ENCODE data around the gene TAP1.
"Not testable (repeated sequence)": the region's sequence is repeated elsewhere in the genome, so short reads cannot be mapped to it uniquely, and the experiment has no call there.

The TAP1 gene

DNA sequence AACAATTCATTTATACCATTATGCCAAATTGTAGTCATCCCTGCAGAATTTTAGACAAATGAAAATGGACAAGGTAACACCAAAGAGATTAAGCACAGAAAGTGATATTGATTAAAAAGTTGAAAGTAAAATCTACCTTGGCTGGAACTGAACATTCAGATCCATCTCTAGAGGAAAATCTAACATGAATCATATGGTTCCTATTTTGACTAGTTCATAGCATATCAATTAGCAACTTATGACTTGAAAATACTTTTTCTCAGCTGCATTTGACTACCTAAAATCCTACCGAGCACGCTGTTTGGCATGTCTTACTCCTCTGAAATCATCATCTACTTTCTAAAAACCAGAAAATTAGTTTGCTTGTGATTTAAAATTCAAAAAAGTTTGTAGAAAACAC lies 23.1 kb upstream of the TAP1 start:
- H3K4me3 ChIP-seq (ENCODE audit: low read depth, low read length) = no peak overlapping the region
- DNase-seq (ENCODE audit: low read depth) = no peak
- TF ChIP-seq CTCF (conservative IDR thresholded peaks at IDR 0.05; ENCODE audit: low read depth, low read length) = no peak

DNA sequence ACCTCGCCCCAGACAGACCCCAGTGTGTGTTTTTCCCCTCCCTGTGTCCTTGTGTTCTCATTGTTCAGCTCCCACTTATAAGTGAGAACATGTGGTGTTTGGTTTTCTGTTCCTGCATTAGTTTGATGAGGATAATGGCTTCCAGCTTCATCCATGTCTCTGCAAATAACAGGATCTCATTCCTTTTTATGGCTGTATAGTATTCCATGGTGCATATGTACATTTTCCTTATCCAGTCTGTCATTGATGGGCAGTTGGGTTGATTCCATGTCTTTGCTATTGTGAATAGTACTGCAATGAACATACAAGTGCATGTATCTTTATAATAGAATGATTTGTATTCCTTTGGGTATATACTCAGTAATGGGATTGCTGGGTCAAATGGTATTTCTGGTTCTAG lies 20.4 kb upstream of the TAP1 start:
- not testable (repeated sequence) for H3K4me3 ChIP-seq (ENCODE audit: low read depth, low read length); DNase-seq (ENCODE audit: low read depth)

DNA sequence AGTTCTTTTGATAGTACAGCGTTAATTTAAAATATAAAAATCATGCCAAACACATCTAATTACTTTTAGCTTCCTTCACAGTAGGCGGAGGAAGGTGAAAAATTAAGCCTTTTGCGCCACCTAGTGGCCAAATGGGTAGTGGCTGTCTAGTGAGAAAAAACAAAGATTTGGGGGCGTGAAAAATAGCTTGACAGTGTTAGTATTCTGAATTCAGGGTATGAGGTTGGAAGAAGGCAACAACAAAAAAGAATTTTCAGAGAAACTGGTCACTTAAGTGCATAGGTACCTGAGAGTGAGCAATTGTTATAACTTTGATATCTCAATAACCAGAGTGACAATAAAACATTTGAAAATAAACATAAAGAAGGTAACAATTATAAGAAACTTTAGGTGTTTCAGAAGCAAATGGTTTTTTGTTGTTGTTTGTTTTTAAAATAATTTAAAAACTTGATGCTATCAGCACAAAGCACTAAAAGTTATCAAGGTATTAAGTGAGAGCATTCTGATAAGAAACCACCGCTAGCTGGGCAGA lies 14.8 kb upstream of the TAP1 start:
- peak; percentile 79 for DNase-seq (ENCODE audit: low read depth)
- peak; percentile 92 for TF ChIP-seq CTCF (conservative IDR thresholded peaks at IDR 0.05; ENCODE audit: low read depth, low read length)
- H3K4me3 ChIP-seq (ENCODE audit: low read depth, low read length) = no peak overlapping the region

- TF ChIP-seq CTCF (conservative IDR thresholded peaks at IDR 0.05; ENCODE audit: low read depth, low read length) = no peak
- DNase-seq (ENCODE audit: low read depth) = no peak
- no peak overlapping the region for H3K4me3 ChIP-seq (ENCODE audit: low read depth, low read length)
These were observed 14.2 kb upstream of the TAP1 start for GRCh38 chr6:32867554-32868256.

GRCh38 chr6:32867022-32867477 lies 13.5 kb upstream of the TAP1 start:
- no peak overlapping the region for H3K4me3 ChIP-seq (ENCODE audit: low read depth, low read length)
- no peak for TF ChIP-seq CTCF (conservative IDR thresholded peaks at IDR 0.05; ENCODE audit: low read depth, low read length)
- DNase-seq (ENCODE audit: low read depth) = no peak

DNA sequence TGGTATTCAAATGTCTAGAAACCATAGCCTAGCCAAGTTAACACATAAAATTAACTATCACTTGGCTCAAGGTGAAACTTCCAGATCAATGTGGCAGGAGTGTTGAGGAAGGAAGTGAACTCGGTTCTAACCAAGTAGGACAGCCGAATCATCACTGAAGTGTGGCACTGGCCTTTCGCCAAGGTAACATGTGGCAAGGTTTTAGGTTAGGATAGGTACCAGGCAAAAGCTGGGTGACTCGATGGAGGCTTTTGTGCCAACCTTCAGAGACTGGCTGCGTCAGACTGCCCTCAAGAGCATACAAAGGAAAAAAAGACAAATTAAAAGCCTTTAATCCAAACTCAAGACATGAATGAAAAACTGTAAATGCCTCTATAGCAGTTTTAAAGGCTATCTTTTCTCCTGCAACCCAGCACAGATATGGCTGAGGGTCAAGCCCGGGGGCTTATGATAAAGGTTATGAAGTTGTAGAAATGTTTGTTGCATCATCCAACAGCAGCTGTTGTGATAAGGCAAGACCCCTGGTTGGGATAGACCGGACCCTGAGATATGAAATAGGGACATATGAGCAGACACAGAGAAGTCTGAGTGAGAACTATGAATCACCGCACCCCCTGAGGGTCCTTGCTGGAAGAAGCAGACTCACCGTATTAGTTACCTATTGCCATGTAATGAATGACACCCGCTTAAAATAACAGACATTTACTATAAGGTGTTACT lies 12.4 kb upstream of the TAP1 start:
- no peak overlapping the region for H3K4me3 ChIP-seq (ENCODE audit: low read depth, low read length)
- DNase-seq (ENCODE audit: low read depth) = no peak
- TF ChIP-seq CTCF (conservative IDR thresholded peaks at IDR 0.05; ENCODE audit: low read depth, low read length) = no peak

DNA sequence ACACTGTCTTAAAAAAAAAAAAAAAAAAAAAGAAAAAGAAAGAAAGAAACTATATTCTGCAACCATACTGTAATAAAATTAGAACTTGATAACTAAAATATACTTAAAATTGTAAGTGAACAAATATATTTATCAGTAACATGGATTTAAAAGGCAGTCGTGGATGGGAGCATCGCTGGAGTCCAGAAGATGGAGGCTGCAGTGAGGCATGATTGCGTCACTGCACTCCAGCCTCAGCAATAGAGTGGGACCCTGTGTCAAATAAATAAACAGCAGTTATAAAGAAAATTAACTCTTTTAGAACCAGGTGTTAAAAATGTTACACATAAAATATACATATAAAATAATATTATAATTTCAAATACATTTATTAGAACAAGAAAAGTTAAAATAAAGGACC lies 9.2 kb upstream of the TAP1 start:
- H3K4me3 ChIP-seq (ENCODE audit: low read depth, low read length) = no peak overlapping the region
- DNase-seq (ENCODE audit: low read depth) = no peak
- no peak for TF ChIP-seq CTCF (conservative IDR thresholded peaks at IDR 0.05; ENCODE audit: low read depth, low read length)
